GM19043 (cell line): ENCODE data around the gene PARD3B.
"Not testable (repeated sequence)": the region's sequence is repeated elsewhere in the genome, so short reads cannot be mapped to it uniquely, and the experiment has no call there.

Experiments
- ATAC-seq: cut with Tn5 transposase; IDR thresholded peaks from one replicate; pipeline ENCODE4 v1.9.1; 2021; ENCODE audit warnings: low read depth; ENCODE audit not compliant: unreplicated experiment

Gene PARD3B

DNA sequence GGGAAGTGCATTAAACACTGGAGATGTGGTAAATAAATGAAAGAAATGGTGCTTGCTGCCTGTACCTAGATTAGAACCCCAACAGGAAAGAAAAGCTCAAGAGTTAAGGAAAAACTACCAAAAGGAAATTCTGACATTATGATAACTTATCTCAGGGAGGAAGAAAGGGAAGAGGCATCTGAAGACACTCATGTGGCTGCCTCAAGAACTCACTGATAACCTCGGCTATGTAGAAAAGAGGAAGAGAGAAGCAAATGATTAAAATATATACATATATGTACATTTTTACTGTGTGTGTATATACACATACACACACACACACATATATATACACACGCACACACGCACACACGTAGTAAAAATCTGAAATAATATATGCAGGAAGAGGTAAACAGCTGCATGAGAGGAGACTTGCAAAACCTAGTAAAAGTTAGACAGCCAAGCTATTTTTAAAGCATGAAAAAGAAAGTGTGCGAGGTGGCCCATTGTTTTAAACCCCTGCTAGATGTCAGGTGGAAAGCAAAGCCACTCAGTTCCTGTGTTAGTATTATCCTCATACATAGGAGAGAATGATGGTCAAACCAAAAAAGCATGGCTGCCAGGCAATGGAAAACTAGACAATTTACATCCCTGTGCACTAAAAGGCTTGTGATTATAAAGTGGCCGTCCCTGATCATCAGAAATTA, 654.0 kb downstream of the PARD3B start:
- no peak for ATAC-seq

GRCh38 chr2:205210494-205210893, 665.2 kb downstream of the PARD3B start:
- ATAC-seq, result no peak

- no peak for ATAC-seq
These were observed 667.1 kb downstream of the PARD3B start for GRCh38 chr2:205212357-205212756.

DNA sequence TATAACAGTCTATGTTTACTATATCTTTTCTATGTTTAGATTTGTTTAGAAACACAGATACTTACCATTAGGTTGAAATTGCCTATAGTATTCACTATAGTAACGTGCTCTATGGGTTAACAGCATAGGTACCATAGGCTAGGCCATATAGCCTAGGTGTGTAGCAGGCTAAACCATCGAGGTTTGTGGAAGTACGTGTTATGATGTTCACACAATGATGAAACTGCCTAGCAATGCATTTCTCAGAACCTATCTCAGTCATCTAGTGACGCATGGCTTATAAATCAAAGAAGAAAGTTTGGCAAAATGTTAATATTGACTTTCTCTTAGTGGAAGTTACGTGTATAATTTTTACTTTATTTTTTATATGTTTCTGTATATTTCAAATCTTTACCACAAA, 670.8 kb downstream of the PARD3B start:
- no peak for ATAC-seq

DNA sequence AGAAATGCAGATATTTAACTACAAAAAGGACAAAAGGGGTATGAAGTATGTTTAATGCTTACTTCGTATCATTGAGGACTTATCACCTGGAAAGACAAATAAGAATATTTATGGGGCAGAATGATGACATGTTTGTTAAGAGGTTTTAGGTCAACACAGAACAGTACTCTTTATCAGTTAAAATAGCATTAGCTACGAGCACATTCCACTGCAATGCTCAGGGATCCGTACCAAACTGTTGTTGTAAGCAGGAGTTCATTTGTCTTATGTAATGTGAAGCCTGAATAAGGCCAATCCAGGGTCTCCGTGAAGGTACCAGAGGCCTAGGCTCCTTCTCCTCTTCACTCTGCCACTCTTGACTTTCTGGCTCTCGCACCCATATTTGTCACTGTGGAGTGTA, 671.3 kb downstream of the PARD3B start:
- ATAC-seq, result no peak

DNA sequence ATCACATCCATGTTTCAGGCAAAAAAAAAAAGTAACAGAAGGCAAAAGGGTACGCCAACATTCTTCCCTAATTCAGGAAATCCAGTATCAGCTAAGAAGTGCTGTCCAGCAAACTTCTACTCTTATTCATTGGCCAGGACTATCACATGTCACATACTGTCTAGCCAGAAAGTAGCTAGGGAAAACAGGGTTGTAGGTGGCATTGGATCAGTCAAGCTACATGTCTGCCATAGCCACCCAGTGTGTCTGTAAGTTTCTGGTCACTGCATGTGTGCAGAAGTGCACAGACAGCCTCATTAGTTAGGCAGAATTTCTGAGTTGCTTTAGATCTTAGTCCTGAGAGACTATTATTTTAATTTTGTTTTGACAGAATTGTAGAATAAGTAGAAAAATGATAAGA, 671.7 kb downstream of the PARD3B start:
- no peak for ATAC-seq

DNA sequence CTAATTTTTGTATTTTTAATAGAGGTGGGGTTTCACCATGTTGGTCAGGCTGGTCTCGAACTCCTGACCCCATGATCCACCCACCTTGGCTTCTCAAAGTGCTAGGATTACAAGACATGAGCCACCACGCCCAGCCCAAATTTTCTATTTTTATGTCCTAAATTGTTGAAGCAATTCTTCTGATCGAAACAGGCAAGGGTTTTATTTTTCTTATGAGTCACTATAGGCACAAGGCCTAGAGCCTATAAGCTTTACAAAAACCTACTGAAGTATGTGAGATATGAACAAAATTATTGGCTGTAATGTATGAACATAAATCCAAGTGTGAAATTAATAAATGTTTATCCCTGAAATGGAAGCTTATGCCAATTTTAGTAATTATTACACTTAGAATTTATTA, 672.8 kb downstream of the PARD3B start:
- ATAC-seq, result no peak

GRCh38 chr2:205218816-205219215, 673.5 kb downstream of the PARD3B start:
- ATAC-seq, result not testable (repeated sequence)

GRCh38 chr2:205220559-205220958, 675.3 kb downstream of the PARD3B start:
- ATAC-seq, result no peak

DNA sequence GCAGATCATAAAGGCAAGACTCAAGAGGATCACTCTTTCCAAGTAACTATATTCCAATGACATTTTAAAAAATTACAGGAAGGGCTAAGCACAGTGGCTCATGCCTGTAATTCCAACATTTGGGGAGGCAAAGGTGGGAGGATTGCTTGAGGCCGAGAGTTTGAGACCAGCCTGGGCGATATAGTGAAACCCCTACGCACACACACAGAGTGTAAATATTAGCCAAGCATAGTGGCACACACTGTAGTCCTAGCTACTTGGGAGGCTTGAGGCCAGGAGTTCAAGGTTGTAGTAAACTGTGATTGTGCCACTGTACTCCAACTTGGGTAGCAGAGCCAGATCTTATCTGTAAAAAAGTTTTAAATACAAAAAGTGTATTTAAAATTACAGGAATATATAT, 686.8 kb downstream of the PARD3B start:
- no peak for ATAC-seq

- ATAC-seq, result no peak
These were observed 690.2 kb downstream of the PARD3B start for GRCh38 chr2:205235434-205235833.

- ATAC-seq, result no peak
These were observed 692.2 kb downstream of the PARD3B start for GRCh38 chr2:205237524-205237923.

DNA sequence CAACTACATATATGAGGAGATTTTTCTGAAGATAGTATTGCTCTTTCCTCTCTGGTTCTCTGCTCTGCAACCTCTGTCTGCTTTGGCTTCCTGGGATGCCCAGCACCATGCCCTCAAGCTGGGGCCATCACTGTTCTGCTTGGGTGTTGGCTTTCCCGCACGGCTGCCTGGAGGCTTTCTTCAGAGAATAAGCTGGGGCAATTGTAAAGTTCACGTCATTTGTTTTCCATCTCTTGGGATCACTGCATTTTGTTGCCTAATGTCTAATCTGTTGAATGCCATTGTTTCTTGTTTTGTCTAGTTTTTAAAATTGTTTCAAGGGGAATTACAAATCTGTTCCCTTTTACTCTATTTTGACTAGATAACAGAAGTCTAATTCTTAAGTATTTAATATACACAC, 699.7 kb downstream of the PARD3B start:
- no peak for ATAC-seq

- no peak for ATAC-seq
These were observed 700.4 kb downstream of the PARD3B start for GRCh38 chr2:205245652-205246051.

DNA sequence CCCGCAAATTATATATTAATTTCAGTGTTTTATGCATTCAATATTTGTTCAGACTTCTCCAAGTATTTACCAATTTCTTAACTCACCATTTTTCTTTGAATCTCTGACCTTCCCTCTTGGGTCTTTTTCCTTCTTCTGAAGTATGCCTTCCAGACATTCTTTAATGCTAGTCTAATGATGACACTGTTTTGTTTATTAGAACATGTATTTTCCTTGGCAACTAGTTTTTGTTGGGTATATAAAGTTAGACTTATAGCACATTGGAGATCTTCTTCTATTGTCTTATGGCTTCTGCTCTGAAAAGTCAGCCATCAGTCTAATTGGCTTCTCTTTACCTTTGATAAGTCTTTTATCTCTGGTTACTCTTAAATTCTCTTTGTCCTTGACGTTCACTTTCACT, 713.8 kb downstream of the PARD3B start:
- ATAC-seq, result no peak

- ATAC-seq, result no peak
These were observed 716.3 kb downstream of the PARD3B start for GRCh38 chr2:205261516-205262020.

- no peak for ATAC-seq
These were observed 722.0 kb downstream of the PARD3B start for GRCh38 chr2:205267323-205267722.

DNA sequence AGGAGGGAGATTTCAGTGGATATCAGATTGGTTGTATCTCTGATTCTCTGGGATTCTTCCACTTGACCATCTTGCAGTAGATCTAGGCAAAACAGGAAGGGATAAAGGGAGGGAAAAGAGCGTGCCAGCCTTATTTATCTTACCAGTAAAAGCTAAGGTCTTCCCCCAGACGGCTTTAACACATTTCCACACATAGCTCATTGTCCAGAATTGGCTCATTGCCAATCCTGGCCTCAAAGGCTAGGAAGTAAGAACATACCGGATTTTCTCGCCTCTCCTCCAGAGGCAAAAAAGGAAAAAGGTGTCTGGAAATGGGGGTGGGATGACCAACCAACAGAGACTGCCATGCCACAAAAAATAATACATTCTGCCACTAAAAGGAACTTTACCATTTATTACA, 725.4 kb downstream of the PARD3B start:
- no peak for ATAC-seq

GRCh38 chr2:205273148-205273547, 727.9 kb downstream of the PARD3B start:
- no peak for ATAC-seq

GRCh38 chr2:205273627-205274026, 728.4 kb downstream of the PARD3B start:
- no peak for ATAC-seq

DNA sequence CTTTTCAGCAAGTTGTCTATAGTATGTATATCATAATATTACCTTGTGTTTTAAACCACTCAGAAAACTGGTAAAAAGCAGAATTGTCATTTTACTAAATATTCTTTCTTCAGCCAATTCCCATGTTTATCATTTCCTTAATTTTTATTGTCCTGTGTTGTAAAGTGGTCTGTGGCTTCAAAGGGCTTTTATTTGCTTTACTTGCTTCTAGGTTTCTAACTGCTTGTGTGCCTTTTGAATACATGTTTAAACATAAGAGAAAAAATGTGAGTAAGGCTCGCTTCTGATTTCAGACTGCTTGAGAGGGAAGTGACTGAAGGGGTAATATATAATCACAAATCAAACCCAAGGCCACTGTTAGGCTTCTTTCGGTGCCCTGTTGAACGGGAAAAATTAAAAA, 729.5 kb downstream of the PARD3B start:
- no peak for ATAC-seq

DNA sequence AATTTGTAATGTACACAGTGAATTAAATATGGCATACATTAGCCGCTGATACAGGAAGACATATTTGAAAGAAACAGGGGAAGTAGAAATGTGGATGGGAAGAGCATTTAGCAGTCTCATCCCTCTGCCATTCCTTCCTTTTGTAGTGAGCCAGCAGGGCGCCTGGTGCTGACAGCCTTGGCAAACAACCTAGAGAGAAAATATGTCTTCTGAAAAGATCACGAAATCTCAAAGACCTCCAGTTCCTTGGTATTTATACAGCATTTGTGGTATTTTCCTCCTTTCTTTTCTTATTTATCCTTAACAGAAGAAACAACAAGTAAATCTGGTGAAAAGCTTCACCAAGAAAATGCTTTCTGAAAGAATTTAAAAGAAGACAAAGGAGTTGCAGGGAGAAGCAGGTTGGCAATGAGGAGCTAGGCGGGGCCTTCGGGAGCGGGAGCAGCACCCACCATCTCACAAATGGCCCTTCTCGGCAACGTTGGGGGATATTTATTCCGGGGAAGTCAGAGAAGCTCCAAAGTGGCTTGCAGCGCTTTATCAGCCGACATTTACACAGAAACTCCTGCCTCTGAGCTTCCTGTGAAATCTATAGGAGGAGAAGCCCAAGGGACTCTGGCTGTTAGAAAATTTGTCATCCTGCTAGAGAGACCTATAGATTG, 731.0 kb downstream of the PARD3B start:
- ATAC-seq, result no peak
